ENCODE data around the gene CCR7.

The CCR7 gene

DNA sequence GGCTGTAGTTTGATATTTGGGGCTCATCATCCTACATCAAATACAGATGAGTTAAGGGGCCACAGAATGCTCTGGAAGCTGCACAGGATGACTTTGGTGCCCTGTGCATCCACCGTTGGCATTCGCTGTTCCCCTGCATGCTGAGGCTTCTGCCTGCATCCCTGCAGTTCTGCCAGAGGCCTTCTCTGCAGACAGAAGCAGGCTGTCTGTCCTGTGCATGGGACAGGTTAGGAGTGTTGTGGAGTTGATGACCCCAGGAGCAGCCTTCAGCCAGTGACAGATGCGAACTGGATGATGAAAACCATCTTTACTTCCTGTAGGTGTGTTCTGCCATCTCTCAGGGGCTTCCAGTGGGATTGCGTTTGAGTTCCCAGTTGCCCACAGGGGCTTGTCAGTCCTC lies 50.3 kb downstream of the CCR7 start:
- Mint-ChIP-seq H3K4me3 (no peak overlapping the region), H3K9me3 (no peaks in the 10 kb centered on the region), H3K36me3 (no peaks in the 10 kb centered on the region), H3K27me3 (peaks cover 20% of the 10 kb centered on the region), H3K4me1 (peaks cover 56% of the 10 kb centered on the region), H3K27ac (no peak overlapping the region)
- no peak for ATAC-seq

DNA sequence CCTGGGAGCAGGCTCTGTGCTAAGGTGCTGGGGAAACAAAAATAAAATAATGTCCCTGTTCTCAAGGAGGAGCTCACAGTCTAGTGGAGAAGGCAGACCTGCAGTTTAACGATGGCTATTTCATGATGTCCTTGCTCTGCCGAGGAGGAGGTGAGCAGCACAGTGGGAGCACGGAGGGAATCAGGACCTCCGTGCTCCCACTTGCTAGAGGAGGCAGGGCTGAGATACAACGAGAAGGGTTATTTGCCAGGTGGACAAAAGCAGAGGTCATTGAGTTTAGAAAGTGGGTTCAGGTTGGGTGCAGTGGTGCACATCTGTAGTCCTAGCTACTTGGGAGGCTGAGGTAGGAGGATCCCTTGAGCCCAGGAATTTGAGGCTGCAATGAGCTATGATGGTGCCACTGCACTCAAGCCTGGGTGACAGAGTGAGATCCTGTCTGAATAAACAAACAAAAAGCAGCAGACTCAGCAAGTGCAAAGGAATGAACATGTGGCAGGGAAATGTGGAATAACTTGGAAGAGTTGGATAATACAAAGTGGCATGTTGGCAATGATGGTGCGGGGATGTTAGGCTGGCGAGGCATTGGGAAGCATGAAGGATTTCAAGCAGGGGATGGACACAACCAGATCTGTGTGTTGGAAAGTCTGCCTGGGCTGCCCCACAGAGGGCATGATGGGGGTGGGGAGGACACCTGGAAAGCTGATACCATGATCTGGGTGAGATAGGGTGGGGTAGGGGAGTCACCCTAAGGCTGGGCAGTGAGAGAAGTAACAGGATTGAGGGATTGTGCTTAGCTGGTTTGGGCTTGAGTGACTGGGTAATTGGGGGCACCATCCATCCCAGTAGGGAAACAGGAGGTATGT lies 51.0 kb downstream of the CCR7 start:
- H3K4me1 Mint-ChIP-seq, result peaks cover 55% of the 10 kb centered on the region
- no peaks in the 10 kb centered on the region for H3K36me3 Mint-ChIP-seq
- peaks cover 20% of the 10 kb centered on the region for H3K27me3 Mint-ChIP-seq
- no peak overlapping the region for H3K27ac Mint-ChIP-seq
- no peak for ATAC-seq
- no peak overlapping the region for H3K4me3 Mint-ChIP-seq
- no peaks in the 10 kb centered on the region for H3K9me3 Mint-ChIP-seq

DNA sequence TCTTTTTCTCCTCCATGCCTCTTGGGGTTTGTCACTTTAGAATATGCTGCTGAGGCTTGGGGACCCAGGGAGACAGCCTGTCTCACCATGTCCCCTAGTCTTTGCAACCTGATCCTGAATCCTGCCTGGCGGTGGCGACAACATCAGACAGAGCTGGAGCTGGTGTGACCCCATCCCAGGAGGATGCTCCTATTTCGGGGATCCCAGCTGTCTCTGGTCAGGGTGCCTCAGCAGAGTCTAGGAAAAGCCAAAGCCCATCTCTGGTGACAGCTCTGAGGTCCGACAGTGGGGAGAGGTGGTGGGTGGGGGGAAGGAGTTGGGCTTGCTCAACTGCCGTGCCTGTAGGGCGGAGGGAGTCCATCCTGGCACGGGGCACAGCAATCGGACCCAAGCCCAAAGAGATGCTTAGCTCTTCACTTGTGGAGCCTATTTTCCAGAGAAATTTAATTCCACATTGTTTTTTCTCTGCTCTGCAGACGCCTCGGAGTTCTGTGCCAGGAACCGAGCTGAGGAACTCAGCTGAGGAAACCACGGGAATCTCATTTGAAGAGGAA lies 53.5 kb downstream of the CCR7 start:
- Mint-ChIP-seq H3K27me3 (peaks cover 20% of the 10 kb centered on the region), H3K36me3 (no peaks in the 10 kb centered on the region), H3K27ac (no peak overlapping the region), H3K4me1 (peaks cover 32% of the 10 kb centered on the region), H3K9me3 (no peaks in the 10 kb centered on the region), H3K4me3 (no peak overlapping the region)
- ATAC-seq, result no peak

DNA sequence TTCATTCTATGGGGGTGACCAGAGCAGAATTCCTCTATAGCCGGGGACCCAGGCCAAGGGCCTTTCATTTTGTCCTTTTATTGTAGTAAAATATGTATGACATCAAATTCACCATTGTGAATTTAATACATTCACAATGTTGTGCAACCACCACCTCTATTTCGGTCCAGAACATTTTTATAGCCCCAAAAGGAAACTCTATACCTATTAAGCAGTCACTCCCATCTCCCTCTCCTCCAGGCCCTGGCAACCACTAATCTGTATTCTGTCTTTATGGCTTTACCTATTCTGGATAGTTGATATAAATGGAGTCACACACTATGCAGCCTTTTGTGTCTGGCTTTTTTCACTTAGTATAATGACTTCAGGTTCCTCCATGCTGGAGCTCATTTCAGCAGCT lies 54.1 kb downstream of the CCR7 start:
- H3K4me1 Mint-ChIP-seq, result peaks cover 26% of the 10 kb centered on the region
- H3K27me3 Mint-ChIP-seq, result peaks cover 20% of the 10 kb centered on the region
- no peak overlapping the region for H3K4me3 Mint-ChIP-seq
- no peak for ATAC-seq
- no peaks in the 10 kb centered on the region for H3K9me3 Mint-ChIP-seq
- no peaks in the 10 kb centered on the region for H3K36me3 Mint-ChIP-seq
- H3K27ac Mint-ChIP-seq, result no peak overlapping the region

DNA sequence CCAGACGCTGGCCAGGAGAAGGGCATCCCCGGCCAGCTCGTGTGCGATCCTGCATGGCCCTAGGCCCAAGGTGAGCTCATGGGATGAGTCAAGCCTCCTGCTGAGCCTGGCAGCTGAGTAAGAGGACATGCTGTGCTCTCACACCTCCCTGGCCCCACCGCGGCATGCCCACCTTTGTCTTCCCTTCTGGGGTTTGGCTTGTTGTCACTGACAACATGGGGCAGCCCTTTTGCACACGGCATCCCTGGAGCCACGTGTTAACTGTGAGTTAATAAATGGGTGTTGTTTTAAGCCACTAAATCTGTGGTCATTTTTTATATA lies 55.0 kb downstream of the CCR7 start:
- peaks cover 19% of the 10 kb centered on the region for H3K27me3 Mint-ChIP-seq
- no peak for ATAC-seq
- no peaks in the 10 kb centered on the region for H3K9me3 Mint-ChIP-seq
- no peak overlapping the region for H3K4me3 Mint-ChIP-seq
- H3K4me1 Mint-ChIP-seq, result peaks cover 20% of the 10 kb centered on the region
- H3K27ac Mint-ChIP-seq, result no peak overlapping the region
- H3K36me3 Mint-ChIP-seq, result no peaks in the 10 kb centered on the region

DNA sequence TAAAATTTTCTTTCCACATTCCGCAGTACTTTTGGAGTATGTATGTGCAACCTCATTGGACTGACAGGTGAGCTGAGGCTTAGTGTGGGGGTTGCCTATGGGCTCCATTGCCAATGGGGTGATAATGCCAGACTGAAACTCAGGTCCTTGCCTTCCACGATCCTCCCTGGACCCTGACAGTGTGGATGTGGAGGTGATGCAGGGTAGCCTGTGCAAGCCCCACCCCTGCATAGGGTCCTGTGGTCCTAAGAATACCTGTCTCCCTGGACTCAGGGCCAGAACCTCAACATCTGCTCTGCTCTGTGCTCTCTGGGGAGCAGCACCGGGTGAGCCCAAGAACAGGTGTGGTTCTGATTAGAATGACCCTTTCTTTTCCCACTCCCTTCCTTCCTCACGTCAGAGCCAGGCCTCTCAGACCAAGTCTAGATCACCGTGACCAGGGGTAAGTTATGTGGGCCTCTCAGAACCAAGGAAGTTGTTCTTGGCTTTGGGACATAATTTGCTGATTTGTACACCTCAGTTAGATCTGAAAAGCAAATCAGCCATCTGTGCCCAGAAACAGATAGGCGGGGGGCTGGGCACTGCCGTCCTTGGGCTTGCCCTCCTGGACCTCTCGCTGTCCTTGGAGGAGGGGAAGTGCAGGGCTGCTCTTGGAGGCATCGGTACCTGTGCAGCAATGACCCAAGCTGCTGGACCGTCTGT lies 55.5 kb downstream of the CCR7 start:
- H3K4me1 Mint-ChIP-seq, result peaks cover 17% of the 10 kb centered on the region
- no peak overlapping the region for H3K27ac Mint-ChIP-seq
- H3K27me3 Mint-ChIP-seq, result peaks cover 14% of the 10 kb centered on the region
- H3K36me3 Mint-ChIP-seq, result no peaks in the 10 kb centered on the region
- no peak overlapping the region for H3K4me3 Mint-ChIP-seq
- H3K9me3 Mint-ChIP-seq, result no peaks in the 10 kb centered on the region
- no peak for ATAC-seq

DNA sequence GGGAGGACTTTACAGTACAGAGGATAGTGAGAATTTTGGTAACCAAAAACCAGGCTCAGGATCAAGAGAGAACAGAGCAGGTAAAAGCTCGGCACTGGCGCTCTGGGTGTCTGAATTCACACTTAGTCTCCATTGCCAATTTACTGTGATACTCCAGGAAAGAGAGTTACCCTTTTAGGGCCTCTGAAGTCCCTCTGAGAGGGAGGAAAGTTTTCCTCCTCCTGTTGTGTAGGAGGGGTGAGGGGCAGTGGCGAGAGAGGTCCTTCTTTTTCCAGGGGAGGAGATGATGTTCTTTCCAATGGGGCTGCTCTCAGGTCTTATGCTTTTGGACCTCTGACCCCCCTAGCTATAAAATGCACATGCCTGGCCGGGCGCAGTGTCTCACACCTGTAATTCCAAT lies 58.5 kb downstream of the CCR7 start:
- no peak for ATAC-seq
- Mint-ChIP-seq H3K36me3 (no peaks in the 10 kb centered on the region), H3K4me1 (peaks cover 5% of the 10 kb centered on the region), H3K4me3 (no peak overlapping the region), H3K27ac (no peak overlapping the region), H3K27me3 (no peaks in the 10 kb centered on the region), H3K9me3 (no peaks in the 10 kb centered on the region)
